Stimulated activated CD4-positive, alpha-beta T cell treated with anti-CD3 and anti-CD28 coated beads, Interleukin-1b, Interleukin-23, amount 100 ng/mL, for 4 hours (primary cell): ENCODE data around the gene DNA2.
"Not testable (repeated sequence)": the region's sequence is repeated elsewhere in the genome, so short reads cannot be mapped to it uniquely, and the experiment has no call there.

Source experiments
- DNase-seq, 2 donors: peaks; one replicate each; pipeline ENCODE4 v3.0.0-alpha.2; 2020; ENCODE audit warnings: low read depth in 2 of 2

DNA2 gene, protein sequence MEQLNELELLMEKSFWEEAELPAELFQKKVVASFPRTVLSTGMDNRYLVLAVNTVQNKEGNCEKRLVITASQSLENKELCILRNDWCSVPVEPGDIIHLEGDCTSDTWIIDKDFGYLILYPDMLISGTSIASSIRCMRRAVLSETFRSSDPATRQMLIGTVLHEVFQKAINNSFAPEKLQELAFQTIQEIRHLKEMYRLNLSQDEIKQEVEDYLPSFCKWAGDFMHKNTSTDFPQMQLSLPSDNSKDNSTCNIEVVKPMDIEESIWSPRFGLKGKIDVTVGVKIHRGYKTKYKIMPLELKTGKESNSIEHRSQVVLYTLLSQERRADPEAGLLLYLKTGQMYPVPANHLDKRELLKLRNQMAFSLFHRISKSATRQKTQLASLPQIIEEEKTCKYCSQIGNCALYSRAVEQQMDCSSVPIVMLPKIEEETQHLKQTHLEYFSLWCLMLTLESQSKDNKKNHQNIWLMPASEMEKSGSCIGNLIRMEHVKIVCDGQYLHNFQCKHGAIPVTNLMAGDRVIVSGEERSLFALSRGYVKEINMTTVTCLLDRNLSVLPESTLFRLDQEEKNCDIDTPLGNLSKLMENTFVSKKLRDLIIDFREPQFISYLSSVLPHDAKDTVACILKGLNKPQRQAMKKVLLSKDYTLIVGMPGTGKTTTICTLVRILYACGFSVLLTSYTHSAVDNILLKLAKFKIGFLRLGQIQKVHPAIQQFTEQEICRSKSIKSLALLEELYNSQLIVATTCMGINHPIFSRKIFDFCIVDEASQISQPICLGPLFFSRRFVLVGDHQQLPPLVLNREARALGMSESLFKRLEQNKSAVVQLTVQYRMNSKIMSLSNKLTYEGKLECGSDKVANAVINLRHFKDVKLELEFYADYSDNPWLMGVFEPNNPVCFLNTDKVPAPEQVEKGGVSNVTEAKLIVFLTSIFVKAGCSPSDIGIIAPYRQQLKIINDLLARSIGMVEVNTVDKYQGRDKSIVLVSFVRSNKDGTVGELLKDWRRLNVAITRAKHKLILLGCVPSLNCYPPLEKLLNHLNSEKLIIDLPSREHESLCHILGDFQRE

DNA sequence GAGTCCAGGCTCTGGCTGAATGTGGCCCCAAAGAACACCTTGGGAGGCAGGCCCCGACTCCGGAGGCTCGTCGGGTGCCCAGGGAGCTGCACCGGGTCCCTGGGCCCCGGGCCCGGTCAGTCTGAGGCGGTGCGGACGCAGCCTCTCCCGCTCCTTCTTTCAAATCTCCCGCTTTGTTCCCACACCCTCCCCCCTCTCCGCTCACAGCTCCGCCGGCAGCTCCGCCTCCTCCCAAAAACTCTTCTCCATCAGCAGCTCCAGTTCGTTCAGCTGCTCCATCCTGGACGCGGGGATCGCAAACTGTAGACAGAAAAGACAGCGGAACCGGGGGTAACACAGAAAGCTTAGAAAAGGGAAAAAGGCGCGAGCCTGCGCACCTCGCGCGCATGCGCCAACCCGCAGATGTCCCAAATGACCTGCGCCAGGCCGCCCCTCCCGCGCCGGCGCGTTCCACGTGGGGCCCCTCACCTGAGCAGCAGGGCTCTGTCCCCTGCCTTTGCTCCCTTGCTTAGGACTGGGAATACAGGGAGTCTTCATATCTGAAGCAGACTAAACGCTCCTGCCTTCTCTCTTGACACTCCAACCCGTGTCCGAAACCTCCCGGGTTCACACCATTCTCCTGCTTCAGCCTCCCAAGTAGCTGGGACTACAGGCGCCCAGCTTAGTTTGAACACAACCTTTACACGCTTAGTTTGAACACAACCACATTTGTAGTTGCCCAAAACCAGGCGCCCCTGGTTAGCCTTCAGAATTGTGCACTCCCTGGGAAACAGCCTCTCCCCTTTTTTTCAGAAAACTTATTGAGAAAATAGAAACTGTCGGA lies at the start of gene DNA2:
TSS of gene DNA2 (minus strand) at position 388 of the 823 bp plus-strand sequence. CDS start at position 279, 109 bp downstream.
- DNase-seq: peak; percentile 59 to 77

DNA sequence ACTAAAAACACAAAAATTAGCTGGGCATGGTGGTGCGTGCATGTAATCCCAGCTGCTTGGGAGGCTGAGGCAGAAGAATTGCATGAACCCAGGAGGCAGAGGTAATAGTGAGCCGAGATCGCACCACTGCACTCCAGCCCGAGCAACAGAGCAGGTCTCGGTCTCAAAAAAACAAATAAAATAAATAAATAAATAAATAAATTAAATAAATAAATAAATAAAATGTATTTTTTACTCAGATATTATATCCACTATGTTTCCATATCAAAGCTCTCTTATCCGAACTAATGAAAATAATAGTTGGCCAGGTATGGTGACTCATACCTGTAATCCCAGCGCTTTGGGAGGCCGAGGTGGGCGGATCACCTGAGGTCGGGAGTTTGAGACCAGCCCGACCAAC lies 46.8 kb upstream of the DNA2 start:
- DNase-seq: not testable (repeated sequence)

DNA sequence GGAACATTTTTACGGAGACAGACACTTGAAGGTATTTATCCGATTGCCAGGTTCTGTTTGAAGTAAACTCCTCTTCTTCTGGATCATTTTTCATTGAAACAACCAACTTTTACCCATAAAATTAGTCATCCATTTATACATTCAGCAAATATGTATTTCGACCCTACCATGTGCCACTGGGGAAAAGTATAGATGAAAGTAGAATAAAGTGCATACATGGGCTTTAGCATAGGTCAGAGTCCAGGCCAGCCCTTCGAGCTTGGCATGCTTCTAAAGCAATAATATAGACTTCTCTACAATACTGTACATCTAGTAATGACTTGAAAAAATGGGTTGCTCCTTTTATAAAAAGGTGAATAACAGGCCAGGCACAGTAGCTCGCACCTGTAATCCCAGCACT lies 45.4 kb upstream of the DNA2 start:
- DNase-seq: no peak

DNA sequence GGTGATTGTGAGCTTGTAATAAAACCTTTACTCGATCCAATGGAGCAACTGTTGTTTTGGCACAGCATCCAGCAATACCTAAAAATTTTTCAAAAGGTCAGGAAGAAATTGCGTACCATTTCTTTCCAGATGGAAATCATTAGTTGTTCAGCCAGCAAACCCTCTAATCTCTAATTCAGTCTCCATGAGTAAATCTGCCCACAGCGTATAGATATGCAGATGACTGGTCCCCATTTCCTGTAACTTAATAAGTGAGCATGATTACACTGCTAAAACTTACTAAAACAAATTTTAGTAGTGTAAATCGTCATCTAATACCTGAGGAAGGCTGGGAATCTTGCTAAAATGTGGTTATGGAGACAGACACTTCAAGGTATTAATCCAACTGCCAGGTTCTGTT lies 45.0 kb upstream of the DNA2 start:
- DNase-seq: no peak

DNA sequence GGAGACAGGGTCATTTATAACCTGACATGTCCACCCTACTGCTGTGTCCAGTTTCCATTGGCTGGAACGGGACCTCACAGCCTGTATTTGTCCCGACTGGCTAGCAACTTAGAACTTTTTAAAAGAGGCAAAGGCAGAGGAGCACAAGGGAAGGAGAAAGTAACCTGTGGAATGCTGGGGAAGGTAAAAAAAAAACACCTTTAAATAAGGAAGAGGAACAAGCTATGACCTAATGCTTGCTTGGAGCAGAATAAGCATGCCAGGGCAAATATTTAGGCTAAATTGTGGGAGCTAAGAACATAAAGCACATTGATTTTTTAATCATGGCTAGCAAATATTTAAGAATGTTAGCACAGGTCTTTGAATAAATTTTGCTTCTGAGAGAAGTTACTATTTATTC lies 44.4 kb upstream of the DNA2 start:
- DNase-seq: not testable (repeated sequence)

DNA sequence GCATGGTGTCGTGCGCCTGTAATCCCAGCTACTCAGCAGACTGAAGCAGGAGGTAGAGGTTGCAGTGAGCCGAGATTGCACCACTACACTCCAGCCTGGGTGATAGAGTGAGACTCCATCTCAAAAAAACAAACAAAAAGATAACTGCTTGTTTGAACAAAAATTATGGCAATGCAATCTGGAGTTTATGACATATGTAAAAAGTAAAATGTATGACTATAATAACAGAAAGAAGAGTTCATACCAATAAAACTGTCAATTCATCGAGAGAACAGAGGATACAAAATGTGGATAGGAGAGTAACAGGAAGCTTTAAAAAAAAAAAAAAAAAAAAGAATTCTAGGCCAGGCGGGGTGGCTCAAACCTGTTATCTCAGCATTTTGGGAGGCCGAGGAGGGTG lies 36.3 kb upstream of the DNA2 start:
- no peak for DNase-seq

DNA sequence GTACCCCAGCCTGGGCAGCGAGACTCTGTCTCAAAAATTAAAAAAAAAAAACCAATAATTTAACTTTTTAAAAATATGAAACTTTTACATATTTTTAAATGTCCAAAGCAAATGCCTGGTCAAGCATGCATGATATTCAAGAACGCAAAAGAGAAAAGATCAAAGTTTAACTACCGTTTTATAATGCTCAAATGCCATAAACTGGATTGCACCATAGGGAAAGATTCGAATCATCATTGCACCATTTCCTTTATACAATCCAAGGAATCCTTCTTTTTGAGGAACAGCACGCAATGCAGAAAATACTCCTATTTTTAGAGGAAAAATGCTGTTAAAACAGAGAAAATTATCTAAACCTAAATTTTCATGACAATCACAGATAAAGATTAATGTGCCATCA lies 34.6 kb upstream of the DNA2 start:
- DNase-seq: no peak

DNA sequence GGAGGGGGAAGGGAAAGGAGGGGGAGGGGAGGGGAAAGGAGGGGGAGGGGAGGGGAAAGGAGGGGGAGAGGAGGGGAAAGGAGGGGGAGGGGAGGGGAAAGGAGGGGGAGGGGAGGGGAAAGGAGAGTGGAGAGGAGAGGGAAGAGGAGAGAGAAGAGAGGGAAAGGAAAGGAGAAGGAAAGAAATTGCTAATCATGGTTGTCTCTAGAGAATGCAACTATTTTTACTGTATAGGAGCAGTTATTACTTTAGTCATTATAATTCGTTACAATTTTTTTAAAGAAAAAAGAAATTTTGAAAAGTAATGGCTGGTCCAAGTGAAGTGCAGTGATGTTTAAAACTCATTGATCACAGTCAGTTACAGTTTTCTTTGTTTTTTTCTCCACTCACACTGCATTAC lies 31.1 kb upstream of the DNA2 start:
- DNase-seq: no peak

DNA sequence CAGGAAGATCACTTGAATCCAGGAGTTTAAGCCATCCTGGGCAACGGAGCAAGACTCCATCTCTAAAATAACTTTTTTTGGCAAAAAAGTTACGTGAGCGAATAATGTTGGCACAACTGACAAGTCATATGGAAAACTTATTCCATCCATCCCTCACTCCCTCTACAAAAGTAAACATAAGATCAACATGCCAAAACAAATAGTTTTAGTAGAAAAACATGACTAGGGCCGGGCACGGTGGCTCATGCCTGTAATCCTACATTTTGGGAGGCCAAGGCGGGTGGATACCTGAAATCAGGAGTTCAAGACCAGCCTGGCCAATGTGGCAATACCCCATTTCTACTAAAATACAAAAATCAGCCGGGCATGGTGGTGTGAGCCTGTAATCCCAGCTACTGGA lies 29.9 kb upstream of the DNA2 start:
- no peak for DNase-seq

DNA sequence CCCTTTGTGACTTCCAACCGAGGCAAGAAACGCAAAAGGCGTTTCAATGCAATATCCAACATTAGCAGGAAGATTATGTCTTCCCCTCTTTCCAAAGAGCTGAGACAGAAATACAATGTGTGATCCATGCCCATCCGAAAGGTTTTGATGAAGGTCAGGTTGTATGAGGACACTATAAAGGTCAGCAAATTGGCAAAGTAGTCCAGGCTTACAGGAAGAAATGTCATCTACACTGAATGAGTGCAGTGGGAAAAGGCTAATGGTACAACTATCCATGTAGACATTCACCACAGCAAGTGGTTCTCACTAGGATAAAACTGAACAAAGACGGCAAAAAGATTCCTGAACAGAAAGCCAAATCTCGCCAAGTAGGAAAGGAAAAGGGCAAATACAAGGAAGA lies 27.8 kb upstream of the DNA2 start:
- DNase-seq: no peak

DNA sequence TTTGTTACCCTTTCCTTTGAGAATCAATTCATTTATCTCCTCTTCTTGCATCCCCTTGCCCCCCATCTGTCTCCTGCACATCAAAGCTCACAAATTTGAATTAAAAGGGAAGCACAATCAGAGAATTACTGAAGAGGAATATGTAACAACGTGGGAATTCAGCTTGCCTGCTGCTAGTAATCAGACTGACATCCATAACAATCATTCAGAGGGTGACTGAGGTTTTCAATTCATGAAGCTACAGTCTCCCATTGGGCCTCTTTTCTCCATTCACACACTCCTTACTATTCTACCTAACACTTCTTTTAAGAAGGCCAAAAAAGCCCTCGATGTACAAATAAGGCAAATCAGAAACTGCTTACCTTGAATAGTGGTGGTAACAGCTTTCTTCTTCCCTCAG lies 24.3 kb upstream of the DNA2 start:
- no peak for DNase-seq

DNA sequence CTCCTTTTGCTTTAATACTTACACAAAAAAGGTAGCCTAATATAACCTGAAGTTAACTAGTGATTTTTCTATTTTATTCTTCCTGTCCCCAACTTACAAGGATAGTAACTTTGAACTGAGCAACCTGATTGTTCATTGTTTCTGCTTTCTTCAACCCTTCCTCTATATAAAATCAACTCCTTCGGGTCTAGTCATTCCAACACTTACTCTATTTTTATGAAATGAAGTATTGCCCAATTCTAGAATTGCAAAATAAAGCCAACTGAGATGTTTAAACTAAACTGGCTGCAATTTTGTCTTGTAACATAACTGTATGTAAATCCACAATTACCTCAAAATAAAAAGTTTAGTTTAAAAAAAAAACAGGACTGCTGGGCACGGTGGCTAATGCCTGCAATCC lies 20.3 kb upstream of the DNA2 start:
- no peak for DNase-seq

DNA sequence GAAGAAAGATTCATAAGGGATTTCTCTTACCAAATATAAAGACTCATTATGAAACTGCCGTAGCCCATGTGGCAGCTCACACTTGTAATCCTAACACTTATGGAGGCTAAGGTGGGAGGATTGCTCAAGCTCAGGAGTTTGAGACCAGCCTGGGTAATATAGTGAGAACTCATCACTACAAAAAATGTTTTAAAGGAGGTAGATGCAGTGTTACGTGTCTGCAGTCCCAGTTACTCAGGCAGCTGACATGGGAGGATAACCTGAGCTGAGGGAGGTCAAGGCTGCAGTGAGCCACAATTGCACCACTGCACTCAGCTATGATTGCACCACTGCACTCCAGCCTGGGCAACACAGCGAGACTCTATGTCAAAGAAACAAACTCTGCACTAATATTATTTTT lies 18.1 kb upstream of the DNA2 start:
- DNase-seq: no peak

DNA sequence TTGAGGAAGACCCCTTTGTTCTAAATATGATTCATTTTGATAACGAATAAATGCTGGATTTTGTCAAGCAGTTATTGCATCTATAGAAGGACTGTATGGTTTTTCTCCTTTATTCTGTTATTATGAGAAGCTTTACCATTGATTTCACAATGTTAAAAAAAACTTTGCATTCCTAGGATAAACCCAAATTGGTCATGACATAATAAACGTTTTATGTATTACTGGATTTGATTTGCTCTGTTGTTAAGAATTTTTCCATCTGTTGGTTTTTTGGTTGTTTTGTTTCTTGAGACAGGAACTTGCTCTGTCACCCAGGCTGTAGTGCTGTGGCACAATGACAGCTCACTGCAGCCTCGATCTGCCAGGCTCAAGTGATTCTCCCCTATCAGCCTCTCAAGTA lies 2.2 kb upstream of the DNA2 start:
- no peak for DNase-seq

DNA sequence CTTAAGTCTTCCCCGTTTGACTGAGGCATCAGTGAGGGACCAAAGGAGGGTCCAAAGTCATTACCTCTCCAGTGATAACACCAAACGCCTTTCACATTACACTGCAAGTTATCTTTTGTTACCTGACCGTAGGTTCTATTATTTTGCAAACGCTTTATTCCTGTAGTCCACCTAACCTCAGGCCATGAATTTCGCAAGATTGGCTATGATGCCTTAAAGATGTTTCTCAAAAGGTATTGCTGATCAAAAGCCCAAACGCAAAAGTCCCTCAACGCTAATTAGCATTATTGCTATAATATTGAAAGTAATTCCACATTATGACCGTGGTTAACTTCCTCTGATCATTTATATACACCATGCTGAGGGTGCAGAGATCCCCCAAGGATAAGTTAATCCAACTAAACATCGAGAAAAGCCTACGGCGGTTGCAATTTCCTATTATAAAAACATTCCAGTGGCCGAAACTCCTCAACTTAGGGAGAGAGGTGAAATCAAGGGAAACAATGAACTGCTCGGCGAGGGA lies 649 bp downstream of the DNA2 start:
- no peak for DNase-seq

DNA sequence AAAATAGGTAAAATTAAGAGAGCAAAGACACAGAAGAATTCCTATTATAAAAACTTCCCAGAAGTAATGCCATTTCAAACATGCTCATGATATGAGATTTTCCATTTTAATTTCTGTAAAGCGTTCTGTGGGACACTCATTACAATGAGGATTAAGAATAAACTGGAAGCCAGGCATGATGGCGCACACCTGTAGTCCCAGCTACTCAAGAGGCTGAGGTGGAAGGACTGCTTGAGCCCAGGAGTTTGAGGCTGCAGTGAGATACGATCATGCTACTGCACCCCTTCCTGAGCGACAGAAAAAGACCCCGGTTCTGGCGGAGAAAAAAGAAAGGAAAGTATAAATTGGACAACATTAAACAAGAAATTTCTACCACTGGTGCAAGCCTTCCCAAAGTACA lies 1.5 kb downstream of the DNA2 start:
- no peak for DNase-seq

DNA sequence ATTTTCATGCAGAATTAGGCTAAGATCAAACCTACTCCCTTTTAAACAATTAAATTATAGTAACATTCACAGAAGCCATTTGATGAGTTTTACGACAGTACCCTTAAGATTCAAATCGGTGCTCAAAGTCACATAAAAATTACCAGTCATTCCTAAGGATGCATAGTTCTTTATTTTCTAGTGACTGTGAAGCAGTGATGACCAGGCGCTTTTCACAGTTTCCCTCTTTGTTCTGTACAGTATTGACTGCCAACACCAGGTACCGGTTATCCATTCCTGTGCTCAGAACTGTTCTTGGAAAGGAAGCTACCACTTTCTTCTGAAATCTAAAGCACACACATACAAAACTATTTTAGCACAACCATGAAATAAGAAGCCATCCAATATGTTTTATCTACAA lies 1.9 kb downstream of the DNA2 start:
- no peak for DNase-seq

DNA sequence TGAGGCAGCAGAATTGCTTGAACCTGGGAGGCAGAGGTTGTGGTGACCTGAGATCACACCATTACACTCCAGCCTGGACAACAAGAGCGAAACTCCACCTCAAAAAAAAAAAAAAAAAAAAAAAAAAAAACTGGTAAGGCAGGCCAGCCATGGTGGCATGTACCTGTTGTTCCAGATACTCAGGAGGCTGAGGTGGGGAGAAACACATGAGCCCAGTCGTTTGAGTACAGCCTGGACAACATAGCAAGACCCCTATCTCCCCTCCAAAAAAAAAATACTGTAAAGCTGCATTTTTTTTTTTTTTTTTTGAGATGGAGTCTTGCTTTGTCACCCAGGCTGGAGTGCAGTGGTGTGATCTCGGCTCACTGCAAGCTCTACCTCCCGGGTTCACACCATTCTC lies 7.0 kb downstream of the DNA2 start:
- DNase-seq: not testable (repeated sequence)

DNA sequence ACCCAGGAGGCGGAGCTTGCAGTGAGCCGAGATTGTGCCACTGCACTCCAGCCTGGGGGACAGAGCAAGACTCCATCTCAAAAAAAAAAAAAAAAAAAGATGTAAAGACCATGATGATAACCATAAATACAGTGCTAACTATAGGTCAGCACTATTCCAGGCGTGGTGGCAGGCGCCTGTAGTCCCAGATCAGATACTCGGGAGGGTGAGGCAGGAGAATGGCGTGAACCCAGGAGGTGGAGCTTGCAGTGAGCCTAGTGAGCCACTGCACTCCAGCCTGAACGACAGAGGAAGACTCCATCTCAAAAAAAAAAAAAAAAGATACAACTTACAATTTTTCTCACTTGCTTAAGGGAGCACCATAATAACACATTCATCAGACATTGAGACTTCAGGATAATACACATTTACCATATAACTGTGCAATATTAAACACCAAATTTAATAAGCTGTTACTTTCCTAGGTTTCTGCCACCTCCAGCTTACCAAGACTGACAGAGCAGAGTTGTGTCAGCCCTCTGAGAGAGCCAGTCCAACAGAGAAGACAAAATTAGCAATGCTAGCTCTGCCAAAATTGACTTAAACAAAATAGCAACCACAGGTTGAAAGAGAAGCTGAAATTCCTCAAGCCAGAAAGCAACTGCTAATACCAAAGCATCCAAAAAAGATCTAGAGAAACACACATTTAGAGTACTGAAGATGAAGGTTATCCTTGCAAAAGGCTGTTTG lies 8.2 kb downstream of the DNA2 start:
- no peak for DNase-seq

DNA sequence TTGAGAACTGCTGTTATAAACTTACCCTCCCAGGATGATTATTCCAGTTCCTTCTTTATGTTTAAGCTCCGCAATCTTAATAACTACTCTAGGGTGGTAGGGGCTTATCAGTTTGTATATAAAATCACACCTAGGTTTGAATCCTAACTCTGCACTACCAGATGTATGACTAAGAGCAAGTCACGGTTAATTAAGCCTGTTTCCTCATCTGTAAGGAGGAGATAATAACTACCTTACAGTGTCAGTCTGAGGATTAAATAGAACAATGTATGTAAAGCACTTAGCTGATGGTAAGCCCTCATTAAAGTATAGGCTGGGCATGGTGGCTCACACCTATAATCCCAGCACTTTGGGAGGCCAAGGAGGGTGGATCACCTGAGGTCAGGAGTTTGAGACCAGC lies 9.2 kb downstream of the DNA2 start:
- no peak for DNase-seq

DNA sequence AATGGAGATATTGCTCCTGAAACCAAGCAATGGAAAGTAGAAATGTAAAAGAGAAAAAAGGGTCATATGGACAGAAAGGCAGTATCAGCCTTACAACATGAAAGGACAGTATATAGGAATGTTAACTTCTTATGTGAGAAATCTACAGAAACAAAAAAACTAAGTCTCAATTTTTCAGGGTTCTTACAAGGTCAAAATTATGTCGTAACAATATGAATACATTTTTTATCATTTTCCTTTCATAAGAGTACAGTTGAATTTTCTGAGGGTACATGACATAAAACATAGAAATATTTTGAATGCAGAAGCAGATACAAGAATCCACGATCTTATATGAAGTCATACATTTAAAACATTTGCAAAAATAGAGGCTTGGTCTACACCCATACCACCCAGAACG lies 10.7 kb downstream of the DNA2 start:
- DNase-seq: no peak
